GM12892 (cell line): ENCODE measurements around the gene FAM240A.

Experiments
- POLR2A ChIP-seq: IDR thresholded peaks from 2 replicates; pipeline ENCODE4 v1.6.1; 2011; ENCODE audit warnings: low read depth, low read length, control low read depth
- POLR2AphosphoS5 ChIP-seq: IDR thresholded peaks from 2 replicates; pipeline ENCODE4 v1.6.1; 2011; ENCODE audit warnings: low read depth, low read length, control low read depth
- TAF1 ChIP-seq: IDR thresholded peaks from 2 replicates; pipeline ENCODE4 v1.6.1; 2011; ENCODE audit warnings: low read depth, mild to moderate bottlenecking, control low read depth, low read length, borderline replicate concordance

GRCh38 chr3:46661776-46662766 is 49.7 kb downstream of the FAM240A start:
- TF ChIP-seq POLR2A, result no peak
- no peak for TF ChIP-seq TAF1
- no peak for TF ChIP-seq POLR2AphosphoS5
